Vagina (tissue), 2 donors: Measurements from ENCODE around the gene MBD3L2B. TPM values are rescaled to one million over a fixed set of nuclear protein-coding genes. Genes with fewer than 3 reads are reported as not detected.
"Not testable (repeated sequence)": the region's sequence is repeated elsewhere in the genome, so short reads cannot be mapped to it uniquely, and the experiment has no call there.

Experiments
- DNase-seq, 2 donors: peaks; one replicate each; pipeline ENCODE4 v3.0.0-alpha.2; 2017; ENCODE audit errors: extremely low spot score in 2 of 2
- H3K27ac ChIP-seq: fragments of 200-600 bp; sonication (generic); one replicate; pipeline ENCODE4 v1.5.1; 2019
- H3K27me3 ChIP-seq: fragments of 200-600 bp; sonication (generic); one replicate; pipeline ENCODE4 v1.5.1; 2019
- H3K36me3 ChIP-seq, 2 donors: fragments of 200-600 bp; sonication (generic); one replicate each; pipeline ENCODE4 v1.5.1; 2017 to 2019
- H3K4me1 ChIP-seq: fragments of 200-600 bp; sonication (generic); one replicate; pipeline ENCODE4 v1.5.1; 2019
- H3K4me3 ChIP-seq, 2 donors: fragments of 200-600 bp; sonication (generic); 1 replicate in 1 of 2; 2 replicates in 1 of 2; pipeline ENCODE4 v1.5.1; 2016 to 2019
- H3K9me3 ChIP-seq: fragments of 200-600 bp; sonication (generic); one replicate; pipeline ENCODE4 v1.5.1; 2019
- CTCF ChIP-seq, 3 experiments: fragments of 450-650 bp in 2 of 3; fragments of 200-600 bp in 1 of 3; sonication (generic) in 1 of 3; IDR thresholded peaks; one replicate each; pipeline ENCODE4 v1.5.1; 2017 to 2019; ENCODE audit warnings: antibody characterized with exemption in 3 of 3, mild to moderate bottlenecking in 2 of 3, moderate library complexity in 2 of 3
- POLR2A ChIP-seq, 2 donors: fragments of 450-650 bp; IDR thresholded peaks; one replicate each; pipeline ENCODE4 v1.6.1; 2017; ENCODE audit warnings: antibody characterized with exemption in 2 of 2, mild to moderate bottlenecking in 2 of 2, moderate library complexity in 2 of 2
- POLR2AphosphoS5 ChIP-seq, 2 donors: sonication (generic); formaldehyde crosslinking; IDR thresholded peaks; one replicate each; pipeline ENCODE4 v1.9.0; 2017; ENCODE audit warnings: antibody characterized with exemption in 2 of 2, mild to moderate bottlenecking in 2 of 2, low read depth in 1 of 2; ENCODE audit not compliant: insufficient read depth in 1 of 2
- intact Hi-C: fragments of 100-400 bp; cut with DNase I; formaldehyde crosslinking; loops from one replicate; pipeline ENCODE4 v1.15.1; 2023
- total RNA-seq: library from RNA; depleted of rRNA; stranded (reverse); fragments of >200 nt; gene quantifications from one replicate; pipeline ENCODE4 v1.2.3, GENCODE V29; 2016

MBD3L2B gene
- total RNA-seq, 1 donor from 2014 or later, result not detected

GRCh38 chr19:7063764-7064418, 42.7 kb upstream of the MBD3L2B start:
- H3K36me3 ChIP-seq, result no peaks in the 10 kb centered on the region
- TF ChIP-seq POLR2A (IDR thresholded peaks at IDR 0.05), result no peak

GRCh38 chr19:7063339-7063738, 42.1 kb upstream of the MBD3L2B start:
- Histone ChIP-seq H3K4me1 (no peaks in the 10 kb centered on the region), H3K27me3 (no peaks in the 10 kb centered on the region), H3K4me3 (no peak overlapping the region), H3K9me3 (no peaks in the 10 kb centered on the region), H3K36me3 (no peaks in the 10 kb centered on the region), H3K27ac (no peak overlapping the region)
- DNase-seq, result no peak
- TF ChIP-seq POLR2AphosphoS5 (IDR thresholded peaks at IDR 0.05; ENCODE audit: insufficient read depth in 1 of 2, low read depth in 1 of 2) (no peak), POLR2A (IDR thresholded peaks at IDR 0.05) (no peak), CTCF (IDR thresholded peaks at IDR 0.05) (no peak)
- intact Hi-C loops, result no loop called here

More at GRCh38 chr19:7063764-7064418, 42.7 kb upstream of the MBD3L2B start:
- H3K27me3 ChIP-seq, result no peaks in the 10 kb centered on the region
- H3K4me1 ChIP-seq, result no peaks in the 10 kb centered on the region
- H3K4me3 ChIP-seq, result no peak overlapping the region
- H3K27ac ChIP-seq, result no peak overlapping the region
- H3K9me3 ChIP-seq, result no peaks in the 10 kb centered on the region
- intact Hi-C loops, result no loop called here
- DNase-seq, result no peak

GRCh38 chr19:7059977-7060376, 38.7 kb upstream of the MBD3L2B start:
- intact Hi-C loops, H3K4me1 ChIP-seq, H3K4me3 ChIP-seq, H3K9me3 ChIP-seq, H3K36me3 ChIP-seq, H3K27me3 ChIP-seq, DNase-seq, H3K27ac ChIP-seq: not testable (repeated sequence)

- intact Hi-C loops, H3K27me3 ChIP-seq, H3K27ac ChIP-seq, H3K4me3 ChIP-seq, H3K9me3 ChIP-seq, DNase-seq, H3K4me1 ChIP-seq, H3K36me3 ChIP-seq: not testable (repeated sequence)
Observed at GRCh38 chr19:7058576-7058975, 37.3 kb upstream of the MBD3L2B start, which contains the start of gene MBD3L3. Gene MBD3L3, minus strand, starts transcription at chr19:7058676. Its CDS starts 71 bp downstream, at chr19:7058605.

- intact Hi-C loops, H3K36me3 ChIP-seq, H3K4me1 ChIP-seq, H3K27ac ChIP-seq, H3K27me3 ChIP-seq, H3K4me3 ChIP-seq, H3K9me3 ChIP-seq, DNase-seq: not testable (repeated sequence)
Observed at GRCh38 chr19:7056371-7056770, 35.1 kb upstream of the MBD3L2B start.

- H3K4me1 ChIP-seq, H3K27me3 ChIP-seq, DNase-seq, intact Hi-C loops, H3K27ac ChIP-seq, H3K36me3 ChIP-seq, H3K4me3 ChIP-seq, H3K9me3 ChIP-seq: not testable (repeated sequence)
Observed at GRCh38 chr19:7055679-7056078, 34.4 kb upstream of the MBD3L2B start.

GRCh38 chr19:7054635-7055368, 33.6 kb upstream of the MBD3L2B start:
- H3K4me1 ChIP-seq, H3K9me3 ChIP-seq, H3K36me3 ChIP-seq, H3K27ac ChIP-seq, H3K4me3 ChIP-seq, intact Hi-C loops, DNase-seq, H3K27me3 ChIP-seq: not testable (repeated sequence)

GRCh38 chr19:7052896-7053295, 31.7 kb upstream of the MBD3L2B start:
- H3K4me1 ChIP-seq, DNase-seq, H3K4me3 ChIP-seq, H3K36me3 ChIP-seq, H3K9me3 ChIP-seq, intact Hi-C loops, H3K27ac ChIP-seq, H3K27me3 ChIP-seq: not testable (repeated sequence)

GRCh38 chr19:7051421-7051820, 30.2 kb upstream of the MBD3L2B start:
- H3K9me3 ChIP-seq, H3K36me3 ChIP-seq, H3K27ac ChIP-seq, H3K4me3 ChIP-seq, H3K4me1 ChIP-seq, DNase-seq, intact Hi-C loops, H3K27me3 ChIP-seq: not testable (repeated sequence)

- H3K4me3 ChIP-seq, H3K4me1 ChIP-seq, H3K27ac ChIP-seq, H3K36me3 ChIP-seq, intact Hi-C loops, H3K9me3 ChIP-seq, H3K27me3 ChIP-seq, DNase-seq: not testable (repeated sequence)
Observed at GRCh38 chr19:7049021-7049420, 27.8 kb upstream of the MBD3L2B start, which contains the start of gene MBD3L2. Gene MBD3L2, plus strand, starts transcription at chr19:7049321. Its CDS starts 53 bp downstream, at chr19:7049374.

- H3K9me3 ChIP-seq, H3K4me1 ChIP-seq, H3K27ac ChIP-seq, H3K27me3 ChIP-seq, H3K4me3 ChIP-seq, DNase-seq, H3K36me3 ChIP-seq, intact Hi-C loops: not testable (repeated sequence)
Observed at GRCh38 chr19:7041563-7041962, 20.3 kb upstream of the MBD3L2B start.

GRCh38 chr19:7040079-7040478, 18.8 kb upstream of the MBD3L2B start, which contains the start of gene MBD3L4:
Gene MBD3L4, minus strand, starts transcription at chr19:7040179. Its CDS starts 35 bp downstream, at chr19:7040144.
- H3K4me1 ChIP-seq, H3K9me3 ChIP-seq, H3K27ac ChIP-seq, H3K27me3 ChIP-seq, DNase-seq, H3K4me3 ChIP-seq, H3K36me3 ChIP-seq, intact Hi-C loops: not testable (repeated sequence)
